SKM-1 (cell line): ENCODE results near the gene PHF21A.
"Not testable (repeated sequence)": the region's sequence is repeated elsewhere in the genome, so short reads cannot be mapped to it uniquely, and the experiment has no call there.

ENCODE experiments used
- DNase-seq: peaks from one replicate; lab custom pipeline; 2025; ENCODE audit not compliant: unreplicated experiment; lab: John Stamatoyannopoulos, UW

The PHF21A gene

GRCh38 chr11:45905576-45905975 is 215.7 kb downstream of the PHF21A start:
- not testable (repeated sequence) for DNase-seq

GRCh38 chr11:45905095-45905494 is 216.2 kb downstream of the PHF21A start:
- DNase-seq: no peak

GRCh38 chr11:45904309-45904915 is 216.8 kb downstream of the PHF21A start:
- DNase-seq: no peak

GRCh38 chr11:45902452-45903380 is 218.5 kb downstream of the PHF21A start:
- DNase-seq: no peak

- no peak for DNase-seq
Measured at GRCh38 chr11:45901626-45902025, 219.6 kb downstream of the PHF21A start.

- no peak for DNase-seq
Measured at GRCh38 chr11:45900916-45901617, 220.2 kb downstream of the PHF21A start.

- not testable (repeated sequence) for DNase-seq
Measured at GRCh38 chr11:45900175-45900800, 221.0 kb downstream of the PHF21A start.

GRCh38 chr11:45899448-45900174 is 221.6 kb downstream of the PHF21A start:
- no peak for DNase-seq

- DNase-seq: no peak
Measured at GRCh38 chr11:45899086-45899447, 222.2 kb downstream of the PHF21A start.

- DNase-seq: no peak
Measured at GRCh38 chr11:45897556-45897955, 223.7 kb downstream of the PHF21A start.

- DNase-seq: no peak
Measured at GRCh38 chr11:45896422-45896984, 224.8 kb downstream of the PHF21A start.

- DNase-seq: no peak
Measured at GRCh38 chr11:45895553-45896259, 225.5 kb downstream of the PHF21A start.

GRCh38 chr11:45894555-45895247 is 226.6 kb downstream of the PHF21A start:
- DNase-seq: no peak

- no peak for DNase-seq
Measured at GRCh38 chr11:45892856-45893255, 228.4 kb downstream of the PHF21A start.

- no peak for DNase-seq
Measured at GRCh38 chr11:45890886-45891550, 230.2 kb downstream of the PHF21A start.

- no peak for DNase-seq
Measured at GRCh38 chr11:45889966-45890365, 231.3 kb downstream of the PHF21A start.

- DNase-seq: no peak
Measured at GRCh38 chr11:45889555-45889954, 231.7 kb downstream of the PHF21A start.

- DNase-seq: no peak
Measured at GRCh38 chr11:45887587-45887986, 233.7 kb downstream of the PHF21A start.
